ENCODE data around the gene RBM47. TPM values are rescaled to one million over a fixed set of nuclear protein-coding genes. Genes with fewer than 3 reads are reported as not detected.

Gene RBM47
- total and polyA plus RNA-seq, 4 donors, result 25.9 to 119 (median 94.0) TPM

DNA sequence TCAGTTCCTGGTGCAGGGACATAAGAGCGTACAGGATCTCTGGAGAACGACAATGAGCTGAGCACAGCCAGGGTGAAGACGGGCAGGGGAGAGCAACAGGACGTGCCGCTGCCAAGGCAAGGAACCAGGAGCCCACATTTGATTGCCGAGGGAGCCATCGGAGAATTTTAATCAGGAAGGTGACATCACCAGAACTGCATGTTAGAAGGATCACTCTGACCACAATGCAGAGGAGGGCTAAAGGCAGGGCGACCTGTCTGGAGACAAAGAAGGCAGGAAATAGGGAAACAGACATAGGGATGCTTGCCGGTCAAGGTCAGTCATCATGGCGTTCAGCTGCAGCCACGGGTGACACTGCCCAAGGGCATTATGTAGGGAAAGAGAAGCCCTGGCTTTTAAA is 81.4 kb downstream of the RBM47 start:
- Histone ChIP-seq H3K4me3 (no peak overlapping the region), H3K27ac (ENCODE audit: low read depth in 1 of 2, low read length in 1 of 2) (no peak overlapping the region), H3K36me3 (ENCODE audit: control insufficient read depth in 4 of 4, insufficient read depth in 4 of 4, low read length in 4 of 4) (peaks cover 0 to 1% (median 0%) of the 10 kb centered on the region in 4 donors), H3K9me3 (ENCODE audit: control insufficient read depth in 4 of 4, insufficient read depth in 3 of 4, low read length in 3 of 4) (no peaks in the 10 kb centered on the region), H3K4me1 (ENCODE audit: control insufficient read depth in 5 of 5, insufficient read depth in 5 of 5, low read length in 5 of 5) (peaks cover 0 to 10% (median under 1%) of the 10 kb centered on the region in 5 donors), H3K9ac (ENCODE audit: insufficient read depth in 1 of 2, low read length in 2 of 2) (no peak overlapping the region), H3K27me3 (ENCODE audit: control insufficient read depth in 3 of 3, insufficient read depth in 3 of 3, low read length in 2 of 3) (no peaks in the 10 kb centered on the region)
- WGBS, 2 donors, result 71 to 80% methylated on average over 11 of the region's 11 CpGs
- ATAC-seq (ENCODE audit: insufficient read depth, low FRiP score) (no peak), DNase-seq (no peak)
- TF ChIP-seq, protein P1, sequence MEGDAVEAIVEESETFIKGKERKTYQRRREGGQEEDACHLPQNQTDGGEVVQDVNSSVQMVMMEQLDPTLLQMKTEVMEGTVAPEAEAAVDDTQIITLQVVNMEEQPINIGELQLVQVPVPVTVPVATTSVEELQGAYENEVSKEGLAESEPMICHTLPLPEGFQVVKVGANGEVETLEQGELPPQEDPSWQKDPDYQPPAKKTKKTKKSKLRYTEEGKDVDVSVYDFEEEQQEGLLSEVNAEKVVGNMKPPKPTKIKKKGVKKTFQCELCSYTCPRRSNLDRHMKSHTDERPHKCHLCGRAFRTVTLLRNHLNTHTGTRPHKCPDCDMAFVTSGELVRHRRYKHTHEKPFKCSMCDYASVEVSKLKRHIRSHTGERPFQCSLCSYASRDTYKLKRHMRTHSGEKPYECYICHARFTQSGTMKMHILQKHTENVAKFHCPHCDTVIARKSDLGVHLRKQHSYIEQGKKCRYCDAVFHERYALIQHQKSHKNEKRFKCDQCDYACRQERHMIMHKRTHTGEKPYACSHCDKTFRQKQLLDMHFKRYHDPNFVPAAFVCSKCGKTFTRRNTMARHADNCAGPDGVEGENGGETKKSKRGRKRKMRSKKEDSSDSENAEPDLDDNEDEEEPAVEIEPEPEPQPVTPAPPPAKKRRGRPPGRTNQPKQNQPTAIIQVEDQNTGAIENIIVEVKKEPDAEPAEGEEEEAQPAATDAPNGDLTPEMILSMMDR (IDR thresholded peaks at IDR 0.05; ENCODE audit: control extremely low read depth, extremely low read depth), result no peak

DNA sequence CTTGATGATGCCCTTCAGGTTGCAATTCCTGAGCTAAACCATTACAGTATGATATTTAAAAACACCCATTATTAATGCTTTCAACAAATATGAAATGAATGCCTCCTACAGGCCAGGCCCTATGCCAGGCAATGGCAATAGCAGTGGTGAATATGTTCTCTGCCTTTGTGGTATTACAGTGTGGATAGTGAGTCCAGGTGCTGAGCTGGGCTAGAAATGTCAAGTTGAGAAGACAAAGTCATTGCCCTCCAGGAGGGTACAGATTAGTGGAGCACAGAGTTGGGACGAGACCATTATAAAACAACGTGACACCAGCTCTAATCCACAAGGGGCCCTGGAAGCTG is 81.9 kb downstream of the RBM47 start:
- no peak for ATAC-seq (ENCODE audit: insufficient read depth, low FRiP score)
- peaks cover 0 to 10% (median 0%) of the 10 kb centered on the region in 5 donors for H3K4me1 ChIP-seq (ENCODE audit: control insufficient read depth in 5 of 5, insufficient read depth in 5 of 5, low read length in 5 of 5)

DNA sequence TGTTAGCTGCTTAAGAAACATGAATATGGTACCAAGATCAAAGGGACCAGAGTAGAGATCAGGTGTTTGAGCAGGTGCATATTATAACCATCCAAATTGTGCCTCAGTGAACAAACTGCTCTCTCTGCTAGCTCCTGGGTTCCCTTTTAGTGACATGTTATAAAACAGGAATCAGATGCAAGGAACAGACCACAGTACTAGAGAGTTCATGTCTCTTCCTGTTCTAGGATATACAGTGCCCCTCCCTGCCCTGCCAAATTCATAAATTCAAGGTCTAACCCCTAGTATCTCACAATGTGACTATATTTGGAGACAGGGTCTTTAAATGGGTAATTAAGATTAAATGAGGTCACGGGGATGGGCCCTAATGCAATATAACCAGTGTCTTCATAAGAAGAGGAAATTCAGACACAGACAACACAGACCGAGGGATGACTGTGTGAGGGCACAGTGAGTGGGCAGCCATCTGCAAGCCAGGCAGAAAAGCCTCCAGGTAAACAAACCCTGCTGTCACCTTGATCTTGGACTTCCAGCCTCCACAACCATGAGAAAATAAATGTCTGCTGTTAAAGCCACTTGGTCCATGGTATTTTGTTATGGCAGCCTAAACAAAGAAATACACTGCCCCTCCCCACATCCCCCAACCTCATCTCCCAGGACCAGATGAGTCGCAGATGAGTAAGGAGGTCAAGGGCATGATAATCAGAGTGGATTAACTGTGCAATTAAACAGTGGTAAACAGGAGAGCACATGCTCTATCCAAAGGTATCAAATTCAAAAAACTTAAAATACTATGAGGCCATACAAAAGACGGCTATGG is 82.5 kb downstream of the RBM47 start:
- no peak for ATAC-seq (ENCODE audit: insufficient read depth, low FRiP score)

More for the DNA sequence above, 81.9 kb downstream of the RBM47 start:
- 97 to 98% methylated on average over 2 of the region's 2 CpGs for WGBS, 2 donors
- no peak overlapping the region for H3K9ac ChIP-seq (ENCODE audit: insufficient read depth in 1 of 2, low read length in 2 of 2)
- H3K9me3 ChIP-seq (ENCODE audit: control insufficient read depth in 4 of 4, insufficient read depth in 3 of 4, low read length in 3 of 4), result no peaks in the 10 kb centered on the region
- H3K4me3 ChIP-seq, result no peak overlapping the region
- TF ChIP-seq, protein P1 (IDR thresholded peaks at IDR 0.05; ENCODE audit: control extremely low read depth, extremely low read depth), result no peak
- H3K27ac ChIP-seq (ENCODE audit: low read depth in 1 of 2, low read length in 1 of 2), result no peak overlapping the region
- no peaks in the 10 kb centered on the region for H3K27me3 ChIP-seq (ENCODE audit: control insufficient read depth in 3 of 3, insufficient read depth in 3 of 3, low read length in 2 of 3)
- no peak for DNase-seq
- H3K36me3 ChIP-seq (ENCODE audit: control insufficient read depth in 4 of 4, insufficient read depth in 4 of 4, low read length in 4 of 4), result peaks cover 0 to 1% (median 0%) of the 10 kb centered on the region in 4 donors

More for the DNA sequence above, 82.5 kb downstream of the RBM47 start:
- DNase-seq, result no peak
- no peaks in the 10 kb centered on the region for H3K9me3 ChIP-seq (ENCODE audit: control insufficient read depth in 4 of 4, insufficient read depth in 3 of 4, low read length in 3 of 4)
- TF ChIP-seq, protein P1 (IDR thresholded peaks at IDR 0.05; ENCODE audit: control extremely low read depth, extremely low read depth), result no peak
- 74 to 76% methylated on average over 4 of the region's 4 CpGs for WGBS, 2 donors
- no peaks in the 10 kb centered on the region for H3K27me3 ChIP-seq (ENCODE audit: control insufficient read depth in 3 of 3, insufficient read depth in 3 of 3, low read length in 2 of 3)
- no peak overlapping the region for H3K4me3 ChIP-seq
- peaks cover 0 to 1% (median 0%) of the 10 kb centered on the region in 4 donors for H3K36me3 ChIP-seq (ENCODE audit: control insufficient read depth in 4 of 4, insufficient read depth in 4 of 4, low read length in 4 of 4)
- H3K4me1 ChIP-seq (ENCODE audit: control insufficient read depth in 5 of 5, insufficient read depth in 5 of 5, low read length in 5 of 5), result peaks cover 0 to 10% (median 0%) of the 10 kb centered on the region in 5 donors
- H3K27ac ChIP-seq (ENCODE audit: low read depth in 1 of 2, low read length in 1 of 2), result no peak overlapping the region
- H3K9ac ChIP-seq (ENCODE audit: insufficient read depth in 1 of 2, low read length in 2 of 2), result no peak overlapping the region
